Transverse colon (tissue), 4 donors: ENCODE results near the gene RAD23A.

ENCODE experiments used
- POLR2AphosphoS5 ChIP-seq, 3 donors: sonication (generic); formaldehyde crosslinking; IDR thresholded peaks; one replicate each; pipeline ENCODE4 v1.6.1; 2016; ENCODE audit warnings: antibody characterized with exemption in 3 of 3
- TF ChIP-seq, protein P1 (sequence below), 5 experiments: fragments of 200-600 bp in 3 of 5; fragments of 450-650 bp in 2 of 5; sonication (generic) in 3 of 5; IDR thresholded peaks; 1 replicate in 2 of 5; 2 replicates in 3 of 5; pipeline ENCODE4 v1.5.1; 2016 to 2017; ENCODE audit warnings: antibody characterized with exemption in 5 of 5, inconsistent platforms in 3 of 5, mild to moderate bottlenecking in 2 of 5, moderate library complexity in 1 of 5

DNA sequence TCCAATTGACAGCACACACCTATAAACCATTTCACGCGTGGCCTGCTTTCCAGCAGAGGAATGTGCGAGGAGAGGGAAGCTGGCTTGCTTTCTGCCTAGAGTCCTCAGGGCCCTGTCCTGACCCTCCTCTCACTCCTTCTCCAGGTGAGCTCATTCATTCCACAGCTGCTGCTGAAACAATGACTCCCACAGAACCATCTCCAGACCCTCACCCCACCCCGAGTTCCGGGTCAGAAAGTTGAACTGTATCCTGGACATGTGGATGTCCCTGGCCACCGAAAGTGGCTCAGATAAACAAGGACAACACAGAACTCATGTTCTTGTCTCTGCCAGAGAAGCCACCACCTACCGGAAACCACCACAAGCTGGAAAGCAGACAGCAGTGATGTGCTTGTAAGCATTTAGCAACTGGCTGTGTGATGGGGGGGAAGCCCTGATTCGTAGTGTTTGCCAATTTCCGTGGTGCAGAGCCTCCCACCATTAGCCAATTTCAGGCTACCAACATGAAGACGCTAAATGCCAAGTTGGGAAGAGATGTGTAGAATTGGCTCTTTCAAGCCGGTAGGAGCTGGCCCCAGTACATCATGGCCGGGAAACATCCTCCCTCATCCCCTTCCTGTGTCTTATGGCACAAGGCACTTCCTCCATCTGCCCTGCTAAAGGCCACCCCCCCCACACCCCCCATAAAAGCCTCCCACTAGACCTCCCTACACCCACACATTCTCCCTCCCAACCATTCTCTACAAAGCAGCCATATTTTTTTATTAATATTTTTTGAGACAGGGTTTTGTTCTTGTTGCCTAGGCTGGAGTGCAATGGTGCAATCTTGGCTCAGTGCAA, 31.6 kb upstream of the RAD23A start:
- TF ChIP-seq POLR2AphosphoS5 (IDR thresholded peaks at IDR 0.05): no peak
- TF ChIP-seq, protein P1, sequence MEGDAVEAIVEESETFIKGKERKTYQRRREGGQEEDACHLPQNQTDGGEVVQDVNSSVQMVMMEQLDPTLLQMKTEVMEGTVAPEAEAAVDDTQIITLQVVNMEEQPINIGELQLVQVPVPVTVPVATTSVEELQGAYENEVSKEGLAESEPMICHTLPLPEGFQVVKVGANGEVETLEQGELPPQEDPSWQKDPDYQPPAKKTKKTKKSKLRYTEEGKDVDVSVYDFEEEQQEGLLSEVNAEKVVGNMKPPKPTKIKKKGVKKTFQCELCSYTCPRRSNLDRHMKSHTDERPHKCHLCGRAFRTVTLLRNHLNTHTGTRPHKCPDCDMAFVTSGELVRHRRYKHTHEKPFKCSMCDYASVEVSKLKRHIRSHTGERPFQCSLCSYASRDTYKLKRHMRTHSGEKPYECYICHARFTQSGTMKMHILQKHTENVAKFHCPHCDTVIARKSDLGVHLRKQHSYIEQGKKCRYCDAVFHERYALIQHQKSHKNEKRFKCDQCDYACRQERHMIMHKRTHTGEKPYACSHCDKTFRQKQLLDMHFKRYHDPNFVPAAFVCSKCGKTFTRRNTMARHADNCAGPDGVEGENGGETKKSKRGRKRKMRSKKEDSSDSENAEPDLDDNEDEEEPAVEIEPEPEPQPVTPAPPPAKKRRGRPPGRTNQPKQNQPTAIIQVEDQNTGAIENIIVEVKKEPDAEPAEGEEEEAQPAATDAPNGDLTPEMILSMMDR (IDR thresholded peaks at IDR 0.05): no peak
